ENCODE measurements around the gene FCGBP. TPM values are rescaled to one million over a fixed set of nuclear protein-coding genes. Genes with fewer than 3 reads are reported as not detected.
A peak's percentile ranks its signal among the peaks of the same experiment; 100 is the strongest.

FCGBP gene
- total and polyA plus RNA-seq, 2 of the 4 experiments (the other 2 are of a cell fraction), result under 0.01 to 0.03 TPM

- H4K91ac ChIP-seq (ENCODE audit: insufficient read depth, low read depth, low read length), result no peak overlapping the region
- no peak overlapping the region for H3K23ac ChIP-seq (ENCODE audit: low read depth, low read length)
- CTCF ChIA-PET, result interaction anchor here (0.7 kb wide), 1 partner anchor 10 kb away, joined by 3 read pairs; no protein-coding TSS in a partner anchor
- H2BK5ac ChIP-seq (ENCODE audit: low read depth, low read length, poor library complexity, severe bottlenecking), result no peak overlapping the region
- no peak overlapping the region for H3K56ac ChIP-seq (ENCODE audit: extremely low read depth, insufficient read depth, low read length)
- no peak overlapping the region for H3K4me3 ChIP-seq (ENCODE audit: insufficient read depth, low read depth, low read length)
- no TSS peak for BruUV-seq (replicated peaks)
- H4K5ac ChIP-seq (ENCODE audit: low read depth, low read length), result no peak overlapping the region
- no peak overlapping the region for H2BK20ac ChIP-seq (ENCODE audit: low read depth, low read length)
- 0 out of 2 replicates have a peak, but pooled peaks cover 2% of the 10 kb centered on the region for H3K27me3 ChIP-seq (ENCODE audit: control insufficient read depth, insufficient read depth, low read length)
- H2BK120ac ChIP-seq (ENCODE audit: low read depth, low read length), result no peak overlapping the region
- H4K20me1 ChIP-seq (ENCODE audit: insufficient read depth, low read length), result no peaks in the 10 kb centered on the region
- dilution Hi-C loops (cut with HindIII; ENCODE audit: low sequenced_read_pairs, unreplicated experiment), result no loop called here
- no peak overlapping the region for H2AK9ac ChIP-seq (replicated peaks; ENCODE audit: low read depth, low read length, poor library complexity)
- H3K9ac ChIP-seq (ENCODE audit: low read depth, low read length), result no peak overlapping the region
- H3K18ac ChIP-seq (ENCODE audit: low read depth, low read length), result no peak overlapping the region
- WGBS, 2 experiments (ENCODE audit: extremely low coverage in 2 of 2, insufficient read length in 1 of 2), result no CpG with 5 or more reads among the region's 3 CpGs
- H3K4me2 ChIP-seq (ENCODE audit: low read depth, low read length), result no peak overlapping the region
- H3K36me3 ChIP-seq (ENCODE audit: control insufficient read depth, insufficient read depth, low read length), result no peaks in the 10 kb centered on the region
- no peak overlapping the region for H2AFZ ChIP-seq (replicated peaks; ENCODE audit: low read length, poor library complexity)
- TF ChIP-seq CEBPB (IDR thresholded peaks at IDR 0.05; ENCODE audit: low read depth, low read length) (peak; percentile 43; the same call in 1 of the 2 replicates), RAD21 (IDR thresholded peaks at IDR 0.05; ENCODE audit: low read length) (no peak)
- no peaks in the 10 kb centered on the region for H3K4me1 ChIP-seq (ENCODE audit: control insufficient read depth, insufficient read depth, low read length)
- H3K27ac ChIP-seq (ENCODE audit: insufficient read depth, low read length), result no peak overlapping the region
- DNase-seq (peak; percentile 61), ATAC-seq (ENCODE audit: low read depth) (peak; percentile 76)
- no peak overlapping the region for H4K8ac ChIP-seq (ENCODE audit: low read depth in 2 of 2, low read length in 2 of 2)
- intact Hi-C loops (cut with micrococcal nuclease), result no loop called here
- H3K4ac ChIP-seq (ENCODE audit: low read depth, low read length), result no peak overlapping the region
- POLR2A ChIA-PET (ENCODE audit: unreplicated experiment), result no interaction called here
- no peak overlapping the region for H2AK5ac ChIP-seq (ENCODE audit: low read depth, low read length)
- no peaks in the 10 kb centered on the region for H3K9me1 ChIP-seq (ENCODE audit: insufficient read depth, low read length)
- no peak overlapping the region for H2BK15ac ChIP-seq (ENCODE audit: low read depth, low read length)
- H3K14ac ChIP-seq (replicated peaks; ENCODE audit: low read depth, low read length), result no peak overlapping the region
- in situ Hi-C loops (cut with MboI; ENCODE audit: low sequenced_read_pairs), result no loop called here
- no peaks in the 10 kb centered on the region for H3K79me1 ChIP-seq (ENCODE audit: low read depth in 1 of 2, low read length in 2 of 2)
- no peaks in the 10 kb centered on the region for H3K9me3 ChIP-seq (ENCODE audit: control insufficient read depth, insufficient read depth, low read length)
These were observed 17.3 kb upstream of the FCGBP start for GRCh38 chr19:39951686-39952085.

All from IMR-90 (cell line).